T-helper 22 cell (primary cell): ENCODE results near the gene AP1B1.
"Not testable (repeated sequence)": the region's sequence is repeated elsewhere in the genome, so short reads cannot be mapped to it uniquely, and the experiment has no call there.

ENCODE experiments used
- DNase-seq: peaks from one replicate; pipeline ENCODE4 v3.0.0-alpha.2; 2020; ENCODE audit warnings: low read depth

Gene AP1B1

GRCh38 chr22:29386708-29387107 lies 1.7 kb downstream of the AP1B1 start:
- DNase-seq = no peak

DNA sequence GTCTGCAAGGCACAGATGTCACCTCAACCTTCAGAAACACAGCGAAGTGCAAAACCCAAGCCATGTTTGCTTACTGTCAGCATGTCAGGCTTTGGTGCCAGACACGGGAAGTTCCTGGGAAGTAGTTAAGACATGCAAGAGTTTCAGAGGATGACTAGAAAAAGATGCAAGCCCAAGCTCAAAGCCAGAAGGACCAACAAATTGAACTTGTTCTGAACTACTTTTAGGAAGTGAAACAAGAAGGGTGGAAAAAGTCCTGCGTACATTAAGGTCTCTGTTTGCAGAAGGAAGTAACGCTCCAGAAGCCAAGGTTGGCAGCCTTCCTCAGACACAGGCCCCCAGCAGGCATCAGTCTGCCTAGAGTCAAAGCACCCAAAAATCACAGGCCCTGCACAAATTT lies 2.6 kb downstream of the AP1B1 start:
- DNase-seq = no peak

DNA sequence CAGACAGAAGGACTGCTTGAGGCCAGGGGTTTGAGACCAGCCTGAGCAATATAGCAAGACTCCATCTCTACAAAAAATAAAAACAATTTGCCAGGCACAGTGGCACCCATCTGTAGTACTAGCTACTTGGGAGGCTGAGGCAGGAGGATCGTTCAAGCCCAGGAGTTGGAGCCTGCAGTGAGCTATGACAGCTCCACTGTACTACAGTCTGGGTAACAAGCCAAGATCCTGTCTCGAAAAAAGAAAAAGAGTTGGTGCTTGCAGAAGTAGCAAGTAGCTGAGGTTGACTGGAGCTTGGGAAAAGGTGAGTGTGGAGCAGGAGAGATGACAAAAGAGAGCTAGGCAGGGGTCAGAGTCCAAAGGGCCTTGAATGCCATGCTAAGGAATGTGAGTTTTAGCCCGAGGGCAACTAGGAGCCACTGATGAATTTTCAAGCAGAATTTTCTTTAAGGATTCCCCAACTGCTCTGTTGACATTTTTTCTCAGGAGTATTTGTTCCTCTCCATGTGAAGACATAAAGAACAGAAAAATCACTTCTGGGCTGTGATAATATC lies 3.1 kb downstream of the AP1B1 start:
- no peak for DNase-seq

- DNase-seq = no peak
Measured at GRCh38 chr22:29383740-29384139, 4.6 kb downstream of the AP1B1 start.

DNA sequence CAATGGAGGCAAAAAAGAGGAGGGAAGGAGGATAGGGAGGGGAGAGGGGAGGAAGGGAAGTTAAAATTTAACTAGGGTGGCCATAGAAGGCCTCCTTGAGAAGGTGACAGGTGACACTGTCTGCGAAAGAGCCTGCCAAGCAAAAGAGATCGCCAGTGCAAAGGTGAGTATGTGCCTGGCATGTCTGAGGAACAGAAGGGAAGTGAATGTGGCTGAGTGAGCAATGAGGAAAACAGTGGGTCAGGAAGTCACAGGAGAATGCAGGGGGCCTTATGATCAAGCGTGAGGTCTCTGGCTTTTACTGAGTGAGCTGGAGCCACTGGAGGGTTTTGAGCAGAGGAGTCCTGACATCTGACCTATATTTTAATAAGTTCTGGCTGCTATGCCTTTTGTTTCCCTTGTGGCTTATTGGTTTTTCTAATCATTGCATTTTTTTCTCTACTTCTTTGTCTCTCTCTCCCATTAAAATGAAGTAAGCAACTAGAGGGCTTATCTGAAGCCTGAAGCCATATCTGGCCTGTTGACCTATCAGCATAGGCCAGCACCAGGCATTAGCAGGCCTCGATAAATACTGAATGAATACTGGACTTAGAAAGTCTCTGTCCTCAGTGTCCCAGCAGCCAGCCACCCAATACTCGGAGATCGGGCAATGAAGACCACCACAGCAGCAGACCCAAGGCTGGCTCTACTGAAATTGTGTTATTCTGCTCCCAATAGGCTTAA lies 5.6 kb downstream of the AP1B1 start:
- no peak for DNase-seq

- DNase-seq = no peak
Measured at GRCh38 chr22:29380856-29381255, 7.5 kb downstream of the AP1B1 start.

- no peak for DNase-seq
Measured at GRCh38 chr22:29380032-29380781, 8.2 kb downstream of the AP1B1 start.

DNA sequence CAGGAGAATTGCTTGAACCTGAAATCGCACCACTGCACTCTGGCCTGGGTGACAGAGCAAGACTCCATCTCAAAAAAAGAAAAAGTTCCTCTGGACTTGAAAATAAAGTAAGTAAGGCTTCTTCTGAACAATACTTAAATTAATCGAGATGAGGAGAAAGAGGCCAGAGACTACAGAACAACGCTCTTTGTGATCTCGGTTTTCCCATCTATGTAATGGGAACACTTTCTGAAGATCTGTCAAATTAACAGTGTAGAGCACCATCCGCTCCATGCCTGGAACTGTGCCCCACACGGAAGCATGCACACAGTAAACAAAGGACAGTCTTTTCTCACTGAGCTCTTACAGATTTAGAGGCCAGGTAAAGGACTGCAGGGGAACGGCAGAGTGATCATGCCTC lies 9.1 kb downstream of the AP1B1 start:
- no peak for DNase-seq

GRCh38 chr22:29377979-29378378 lies 10.4 kb downstream of the AP1B1 start:
- DNase-seq = no peak

- DNase-seq = not testable (repeated sequence)
Measured at GRCh38 chr22:29376705-29377104, 11.7 kb downstream of the AP1B1 start.

- DNase-seq = no peak
Measured at GRCh38 chr22:29375398-29376076, 12.8 kb downstream of the AP1B1 start.

DNA sequence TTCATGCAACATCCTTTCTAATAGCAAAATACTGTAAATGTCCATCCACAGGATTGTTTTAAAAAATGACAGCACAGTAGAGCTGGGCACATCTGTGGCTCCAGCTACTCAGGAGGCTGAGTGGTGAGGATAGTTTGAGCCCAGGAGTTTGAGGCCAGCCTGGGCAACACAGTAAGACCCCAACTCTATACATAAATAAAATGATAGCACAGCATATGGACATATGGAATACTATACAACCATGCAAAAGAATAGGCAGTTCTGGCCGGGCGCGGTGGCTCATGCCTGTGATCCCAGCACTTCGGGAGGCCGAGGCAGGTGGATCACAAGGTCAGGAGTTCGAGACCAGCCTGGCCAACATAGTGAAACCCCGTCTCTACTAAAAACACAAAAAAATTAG lies 13.6 kb downstream of the AP1B1 start:
- not testable (repeated sequence) for DNase-seq

DNA sequence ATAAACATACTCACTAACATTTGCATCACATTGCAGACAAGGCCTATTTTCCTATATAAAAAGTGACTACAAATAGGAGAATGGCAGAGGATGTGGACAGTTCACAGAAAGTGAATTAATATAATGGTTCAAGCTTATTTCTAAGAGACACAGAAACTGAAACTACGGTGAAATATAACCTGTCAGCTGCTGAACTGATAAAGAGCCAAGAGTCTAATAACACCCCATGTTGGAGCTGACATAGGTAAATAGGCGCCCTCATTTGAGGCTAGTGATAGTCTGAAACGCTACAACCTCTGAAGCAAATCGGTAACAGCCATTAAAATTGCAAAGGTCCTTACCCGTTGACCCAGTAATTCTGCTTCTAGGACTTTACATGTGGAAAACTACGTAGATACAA lies 14.0 kb downstream of the AP1B1 start:
- no peak for DNase-seq

GRCh38 chr22:29370537-29370936 lies 17.8 kb downstream of the AP1B1 start:
- no peak for DNase-seq

DNA sequence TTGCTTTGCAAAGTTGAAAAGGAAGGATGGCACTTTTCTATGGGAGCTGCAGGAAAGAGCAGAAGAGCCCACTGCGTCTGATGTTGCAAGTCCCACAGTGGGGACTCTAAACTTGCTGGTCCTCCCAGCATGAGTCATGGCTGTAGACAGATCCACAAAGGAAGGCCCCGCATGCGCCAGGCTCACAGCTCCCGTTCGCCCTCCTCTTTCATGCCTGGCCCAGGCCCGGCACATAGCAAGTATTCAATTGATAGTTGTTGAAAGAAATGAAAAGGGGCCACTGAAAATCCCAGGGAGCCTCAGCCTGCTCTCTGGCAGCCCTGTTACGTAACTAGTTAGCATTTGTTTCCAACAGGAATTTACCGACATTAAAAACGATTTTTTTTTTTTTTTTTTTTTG lies 18.9 kb downstream of the AP1B1 start:
- DNase-seq = no peak

- no peak for DNase-seq
Measured at GRCh38 chr22:29359469-29359868, 28.9 kb downstream of the AP1B1 start.

DNA sequence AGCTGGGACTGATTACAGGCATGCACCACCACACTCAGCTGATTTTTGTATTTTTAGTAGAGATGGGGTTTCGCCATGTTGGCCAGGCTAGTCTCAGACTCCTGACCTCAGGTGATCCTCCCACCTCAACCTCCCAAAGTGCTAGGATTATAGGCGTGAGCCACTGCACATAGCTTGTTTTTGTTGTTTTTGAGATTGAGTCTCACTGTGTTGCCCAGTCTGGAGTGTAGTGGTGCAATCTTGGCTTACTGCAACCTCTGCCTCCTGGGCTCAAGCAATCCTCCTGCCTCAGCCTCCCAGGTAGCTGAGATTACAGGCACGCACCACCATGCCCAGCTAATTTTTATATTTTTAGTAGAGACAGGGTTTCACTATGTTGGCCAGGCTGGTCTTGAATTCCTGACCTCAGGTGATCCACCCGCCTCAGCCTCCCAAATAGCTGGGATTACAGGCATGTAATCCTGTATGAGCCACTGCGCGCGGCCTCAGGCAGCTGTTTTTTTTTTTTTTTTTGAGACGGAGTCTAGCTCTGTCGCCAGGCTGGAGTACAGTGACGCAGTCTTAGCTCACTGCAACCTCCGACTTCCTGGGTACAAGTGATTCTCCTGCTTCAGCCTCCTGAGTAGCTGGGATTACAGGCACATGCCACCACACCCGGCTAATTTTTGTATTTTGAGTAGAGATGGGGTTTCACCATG lies 31.0 kb downstream of the AP1B1 start:
- not testable (repeated sequence) for DNase-seq

GRCh38 chr22:29353860-29354259 lies 34.5 kb downstream of the AP1B1 start:
- DNase-seq = no peak

DNA sequence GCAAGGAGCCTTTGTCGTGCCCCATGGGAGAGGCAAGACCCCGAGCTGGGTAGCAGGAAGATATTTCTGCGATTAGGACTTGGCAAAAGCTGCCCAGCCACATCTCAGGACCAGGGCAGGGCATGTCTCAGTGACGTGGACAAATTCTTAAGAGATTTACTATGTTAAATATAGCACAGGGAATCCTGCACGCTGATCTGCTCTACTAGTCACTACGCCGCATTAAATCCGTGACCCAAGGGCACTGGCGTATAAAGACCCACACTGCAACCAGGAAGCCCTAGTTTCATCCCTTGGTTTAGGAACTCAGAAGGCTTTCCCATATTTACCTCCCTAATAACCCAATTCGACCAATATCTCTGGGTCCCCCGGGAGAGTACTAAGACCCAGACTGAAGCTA lies 35.1 kb downstream of the AP1B1 start:
- DNase-seq = no peak

DNA sequence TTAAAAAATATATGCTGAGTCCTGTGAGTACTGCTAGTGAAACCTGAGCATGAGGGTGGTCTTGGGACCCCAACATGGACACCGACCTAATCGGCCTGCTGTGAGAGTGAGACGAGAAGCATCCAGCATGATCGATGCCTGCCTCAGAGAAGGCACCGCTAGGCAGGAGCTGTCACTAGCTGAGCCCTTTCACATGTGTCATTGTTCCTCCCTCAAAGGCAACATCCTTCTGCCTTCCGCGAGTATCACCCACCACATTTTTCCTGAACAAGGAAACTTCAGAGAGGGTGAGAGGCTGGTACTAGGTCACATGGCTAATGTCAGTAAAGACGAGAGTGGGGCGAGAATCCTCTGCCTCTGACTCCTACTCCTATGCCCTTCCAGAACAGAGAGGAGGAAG lies 35.6 kb downstream of the AP1B1 start:
- DNase-seq = no peak

- DNase-seq = no peak
Measured at GRCh38 chr22:29351891-29352290, 36.5 kb downstream of the AP1B1 start.

GRCh38 chr22:29351042-29351441 lies 37.3 kb downstream of the AP1B1 start:
- no peak for DNase-seq
